NCI-H1694 treated with DMSO at 0.1 percent for 48 hours (cell line): Measurements from ENCODE around the gene MICALL1.
A peak's percentile ranks its signal among the peaks of the same experiment; 100 is the strongest.
"Not testable (repeated sequence)": the region's sequence is repeated elsewhere in the genome, so short reads cannot be mapped to it uniquely, and the experiment has no call there.

Experiments
- DNase-seq: peaks from one replicate; lab custom pipeline; 2025; lab: John Stamatoyannopoulos, UW

The MICALL1 gene

GRCh38 chr22:37954686-37955085 is 48.6 kb downstream of the MICALL1 start:
- no peak for DNase-seq

GRCh38 chr22:37955825-37956397 is 49.8 kb downstream of the MICALL1 start:
- DNase-seq = not testable (repeated sequence)

GRCh38 chr22:37957232-37957631 is 51.1 kb downstream of the MICALL1 start:
- no peak for DNase-seq

GRCh38 chr22:37959231-37959825 is 53.2 kb downstream of the MICALL1 start:
- no peak for DNase-seq

GRCh38 chr22:37961062-37961461 is 55.0 kb downstream of the MICALL1 start:
- no peak for DNase-seq

- no peak for DNase-seq
Observed at GRCh38 chr22:37965940-37966664, 60.0 kb downstream of the MICALL1 start.

- no peak for DNase-seq
Observed at GRCh38 chr22:37967147-37967546, 61.0 kb downstream of the MICALL1 start.

GRCh38 chr22:37967637-37968451 is 61.7 kb downstream of the MICALL1 start:
- DNase-seq = no peak

GRCh38 chr22:37968452-37969251 is 62.6 kb downstream of the MICALL1 start:
- DNase-seq = no peak

GRCh38 chr22:37970864-37971263 is 64.8 kb downstream of the MICALL1 start:
- DNase-seq = no peak

GRCh38 chr22:37971475-37972434 is 65.7 kb downstream of the MICALL1 start:
- no peak for DNase-seq

GRCh38 chr22:37972527-37972926 is 66.4 kb downstream of the MICALL1 start:
- DNase-seq = peak; percentile 57

GRCh38 chr22:37973271-37974170 is 67.4 kb downstream of the MICALL1 start:
- no peak for DNase-seq

- DNase-seq = no peak
Observed at GRCh38 chr22:37975153-37975552, 69.1 kb downstream of the MICALL1 start.

- not testable (repeated sequence) for DNase-seq
Observed at GRCh38 chr22:37976022-37976421, 69.9 kb downstream of the MICALL1 start.

GRCh38 chr22:37976547-37976946 is 70.5 kb downstream of the MICALL1 start:
- no peak for DNase-seq

GRCh38 chr22:37979782-37980181 is 73.7 kb downstream of the MICALL1 start:
- no peak for DNase-seq

- DNase-seq = no peak
Observed at GRCh38 chr22:37981282-37982011, 75.3 kb downstream of the MICALL1 start.
